Left kidney (tissue), 2 donors: ENCODE measurements around the gene NBPF26. TPM values are rescaled to one million over a fixed set of nuclear protein-coding genes. Genes with fewer than 3 reads are reported as not detected.
"Not testable (repeated sequence)": the region's sequence is repeated elsewhere in the genome, so short reads cannot be mapped to it uniquely, and the experiment has no call there.

Experiments
- DNase-seq: peaks from one replicate; pipeline ENCODE4 v3.0.0-alpha.2; 2013
- polyA plus RNA-seq: library from polyadenylated mRNA; unstranded; fragments of 120-200 nt; gene quantifications from one replicate; pipeline ENCODE4 v1.2.1, GENCODE V29; 2013; ENCODE audit not compliant: insufficient read length

Gene NBPF26
- polyA plus RNA-seq, 1 donor, result 17.0 TPM

GRCh38 chr1:120858144-120858543, 134.4 kb downstream of the NBPF26 start:
- DNase-seq, result not testable (repeated sequence)

DNA sequence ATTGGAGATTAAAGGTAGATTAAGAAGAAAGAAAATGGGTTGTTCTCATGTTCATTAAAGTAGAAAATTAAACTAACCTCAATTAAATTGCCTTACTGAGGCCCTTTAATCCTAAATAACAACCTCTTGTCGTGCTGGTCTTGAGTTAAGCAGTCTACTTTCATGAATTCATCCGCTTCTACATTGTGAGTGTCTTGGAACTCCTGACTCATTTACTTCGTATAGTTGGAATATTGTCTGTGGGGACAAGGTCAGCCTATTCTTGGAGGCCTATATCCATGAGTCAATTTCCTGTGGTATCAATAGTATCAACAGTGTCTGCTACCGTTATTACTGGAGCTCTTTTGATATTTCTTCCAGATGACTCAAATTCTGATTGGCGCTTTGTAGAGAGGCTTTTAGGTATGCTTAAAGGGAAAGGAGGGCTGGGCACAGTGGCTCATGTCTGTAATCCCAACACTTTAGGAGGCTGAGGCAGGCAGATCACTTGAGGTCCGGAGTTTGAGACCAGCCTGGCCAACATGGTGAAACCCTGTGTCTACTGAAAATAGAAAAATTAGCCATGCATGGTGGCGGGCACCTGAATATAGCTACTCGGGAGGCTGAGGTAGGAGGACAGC, 136.0 kb downstream of the NBPF26 start:
- not testable (repeated sequence) for DNase-seq

GRCh38 chr1:120878206-120878605, 154.5 kb downstream of the NBPF26 start:
- DNase-seq, result not testable (repeated sequence)

- DNase-seq, result not testable (repeated sequence)
Measured at GRCh38 chr1:120880056-120880455, 156.3 kb downstream of the NBPF26 start.

- not testable (repeated sequence) for DNase-seq
Measured at GRCh38 chr1:120881934-120882333, 158.2 kb downstream of the NBPF26 start.

Other genes starting within 250 kb of the NBPF26 start
- not detected for gene PPIAL4A, start 165.8 kb downstream of the NBPF26 start, polyA plus RNA-seq